GM12873 (cell line): Measurements from ENCODE around the gene CDKL5.

ENCODE experiments used
- CTCF ChIP-seq: IDR thresholded peaks from 2 replicates; pipeline ENCODE4 v1.5.1; 2012; ENCODE audit warnings: low read depth, mild to moderate bottlenecking, moderate library complexity, low read length, control low read depth; ENCODE audit not compliant: insufficient read depth; ENCODE audit errors: missing control alignments

CDKL5 gene

GRCh38 chrX:18692541-18692940 is 267.1 kb downstream of the CDKL5 start:
- no peak for TF ChIP-seq CTCF

DNA sequence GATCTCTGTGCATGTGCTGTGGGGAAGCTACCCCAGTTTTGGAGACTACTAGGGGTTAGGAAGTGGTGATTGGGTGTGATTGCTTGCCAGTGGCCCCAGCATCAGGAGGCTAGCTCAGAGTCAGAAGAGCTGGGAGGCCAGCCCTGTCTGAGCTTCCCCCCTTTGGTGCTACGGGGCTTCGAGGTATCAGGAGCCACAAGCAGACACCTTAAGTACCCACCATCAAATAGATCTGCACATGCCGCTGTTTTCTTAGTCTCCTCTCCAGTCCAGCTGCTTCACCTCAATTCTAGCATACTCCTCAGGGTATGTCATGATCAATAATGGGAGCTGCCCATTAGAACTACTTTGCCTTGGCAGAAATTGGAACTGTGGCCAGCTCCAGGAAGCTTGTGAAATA is 271.2 kb downstream of the CDKL5 start:
- TF ChIP-seq CTCF, result no peak

DNA sequence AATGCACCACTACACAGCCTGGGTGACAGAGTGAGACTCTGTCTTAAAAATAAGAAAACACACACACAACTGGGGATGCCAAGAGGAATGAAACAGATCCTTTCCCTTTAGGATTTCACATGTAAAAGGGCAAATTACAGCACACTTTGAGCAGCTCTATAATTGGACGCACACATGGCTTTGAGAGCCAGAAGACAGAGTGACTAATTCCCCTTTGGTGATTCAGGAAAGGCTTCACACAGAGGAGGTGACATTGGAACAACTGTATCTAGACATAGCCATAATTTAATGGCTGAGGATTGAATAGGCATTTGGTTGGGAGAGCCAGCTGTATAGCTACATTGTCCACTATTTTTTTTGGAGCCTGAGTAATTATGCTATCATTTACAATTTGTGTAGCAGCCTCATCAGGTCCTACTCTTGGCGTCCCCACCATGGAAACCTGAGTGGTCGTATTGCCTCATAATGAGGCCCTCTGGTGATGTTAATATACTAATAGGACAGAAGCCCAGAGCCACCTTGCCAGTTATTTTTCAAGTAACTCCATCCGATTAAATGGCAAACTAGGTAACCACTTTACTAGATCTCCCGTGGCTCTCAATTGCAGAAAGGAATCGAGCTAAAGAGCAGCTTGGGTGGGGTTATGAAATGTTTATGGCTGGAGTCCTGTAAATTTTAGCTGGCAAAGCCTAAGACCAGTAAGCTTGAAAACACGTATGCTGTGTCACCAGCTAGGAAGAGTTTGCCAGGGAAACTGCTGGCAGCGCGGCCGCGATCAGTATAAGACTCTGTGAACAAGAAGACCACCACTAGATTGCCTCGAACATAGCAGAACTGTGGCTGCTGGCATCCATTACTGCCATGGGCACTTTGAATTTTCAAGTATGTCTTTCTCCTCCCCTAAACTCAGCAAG is 273.6 kb downstream of the CDKL5 start:
- TF ChIP-seq CTCF, result no peak

- TF ChIP-seq CTCF, result no peak
Measured at GRCh38 chrX:18701621-18702361, 276.4 kb downstream of the CDKL5 start.

DNA sequence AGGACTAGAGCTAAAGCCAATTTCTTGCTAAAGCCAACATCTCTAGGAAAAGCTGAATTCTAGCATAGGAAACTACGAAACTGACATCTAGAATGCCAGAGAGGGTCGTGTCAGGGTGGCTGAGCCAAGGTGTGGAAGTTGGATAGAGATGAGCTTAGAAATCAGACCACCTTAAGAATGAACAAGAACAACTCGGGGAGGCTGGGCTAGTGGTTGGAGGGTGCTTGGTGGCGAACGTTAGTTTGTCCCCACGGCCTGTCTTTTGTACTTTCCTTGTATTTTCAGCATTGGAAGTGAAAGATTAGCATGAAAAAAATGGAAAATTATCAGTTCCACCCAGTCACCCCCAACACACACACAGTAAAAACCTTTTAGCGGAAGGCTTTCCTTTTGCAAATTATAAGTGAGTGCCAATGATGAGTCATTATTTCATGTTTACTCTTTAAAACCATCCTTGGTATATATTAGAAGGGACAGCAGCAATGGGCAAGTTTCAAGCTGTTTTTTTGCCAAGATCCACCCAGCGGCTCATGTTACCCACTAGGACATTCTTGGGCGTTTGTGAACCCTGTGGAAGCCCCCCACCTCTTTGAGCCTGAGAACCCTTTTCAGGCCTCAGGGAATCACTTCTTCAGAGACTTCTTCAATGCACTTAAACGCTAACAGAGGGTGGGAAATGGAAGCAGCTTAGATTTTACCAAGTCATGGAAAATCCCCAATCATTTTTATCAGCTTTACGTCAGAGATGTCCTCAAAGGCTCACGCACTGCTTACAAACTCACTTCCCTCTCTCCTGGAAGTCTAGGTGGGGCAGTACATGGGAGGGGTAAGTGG is 277.2 kb downstream of the CDKL5 start:
- no peak for TF ChIP-seq CTCF
